ENCODE measurements around the gene DYTN. TPM values are rescaled to one million over a fixed set of nuclear protein-coding genes. Genes with fewer than 3 reads are reported as not detected.
A peak's percentile ranks its signal among the peaks of the same experiment; 100 is the strongest.

DYTN gene
- total RNA-seq, 1 donor from 2014 or later, result not detected

- intact Hi-C loops (cut with DNase I), result no loop called here
- DNase-seq (no peak), ATAC-seq (ENCODE audit: poor library complexity) (no peak)
Observed at GRCh38 chr2:206707164-206707701, 11.0 kb downstream of the DYTN start.

GRCh38 chr2:206701952-206702605 is 16.1 kb downstream of the DYTN start:
- DNase-seq, result no peak
- no peak for ATAC-seq (ENCODE audit: poor library complexity)
- intact Hi-C loops (cut with DNase I), result no loop called here

DNA sequence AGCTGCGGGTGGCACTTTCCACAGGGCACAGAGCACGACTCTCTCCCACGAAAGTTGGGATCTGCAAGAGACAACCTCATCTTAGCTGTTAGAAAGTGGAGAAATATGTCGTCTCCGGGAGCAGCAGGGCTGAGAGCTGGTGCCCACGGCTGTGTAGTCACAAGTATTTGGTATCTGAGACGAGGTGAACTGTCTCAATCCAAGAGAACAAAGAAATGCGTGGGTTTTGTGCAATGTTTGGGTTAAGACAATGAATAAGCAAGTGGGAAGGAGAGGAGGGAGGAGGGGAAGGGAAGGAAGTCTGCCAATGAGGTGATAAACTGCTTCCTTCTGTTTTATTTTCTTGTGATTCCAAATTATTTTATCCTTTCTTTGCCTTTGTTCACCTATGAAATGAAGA is 18.0 kb downstream of the DYTN start:
- intact Hi-C loops (cut with DNase I), result no loop called here

DNA sequence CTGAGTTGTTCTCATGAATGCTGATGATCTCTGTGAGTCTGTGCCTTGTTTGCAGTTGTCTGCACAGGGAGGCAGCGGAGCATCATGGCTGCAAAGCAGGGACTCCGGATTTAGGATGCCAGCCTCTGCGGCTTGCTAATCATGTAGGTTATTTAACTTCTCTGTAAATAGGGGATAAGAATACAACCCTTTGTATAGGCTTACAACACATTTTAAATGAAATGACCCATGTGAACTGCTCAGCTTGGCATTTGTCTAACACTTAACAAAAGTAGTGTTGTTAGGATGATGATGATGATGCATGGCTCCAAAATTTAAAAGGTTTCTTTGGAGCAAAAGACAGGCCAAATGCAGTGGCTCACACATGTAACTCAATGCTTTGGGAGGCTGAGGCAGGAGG is 19.4 kb downstream of the DYTN start:
- intact Hi-C loops (cut with DNase I), result loop anchor here (5.0 kb wide), 1 partner anchor 83 kb away; no protein-coding TSS in a partner anchor
- no peak for ATAC-seq (ENCODE audit: poor library complexity)
- DNase-seq, result no peak

More for the DNA sequence above, 18.0 kb downstream of the DYTN start:
- ATAC-seq (ENCODE audit: poor library complexity) (no peak), DNase-seq (no peak)

DNA sequence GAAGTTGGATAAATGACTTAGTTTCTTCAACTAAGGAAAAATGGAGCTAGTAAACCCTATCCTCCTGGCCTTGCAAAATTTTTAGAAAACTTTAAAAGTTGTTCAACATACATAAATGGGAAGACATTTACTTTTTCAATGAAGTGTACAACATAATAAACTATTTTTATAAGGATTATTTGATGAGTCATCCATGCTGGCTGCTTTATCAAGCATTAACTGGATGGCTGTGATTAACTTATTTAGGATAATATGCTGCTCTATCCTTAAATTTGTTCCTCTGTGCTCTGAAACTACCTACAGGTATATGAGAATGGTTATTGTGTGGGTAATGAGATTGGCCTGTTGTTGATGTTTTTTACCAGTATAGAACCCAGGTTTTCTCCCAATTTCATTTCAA is 21.3 kb downstream of the DYTN start:
- DNase-seq (no peak), ATAC-seq (ENCODE audit: poor library complexity) (no peak)
- intact Hi-C loops (cut with DNase I), result loop anchor here (5.0 kb wide), 1 partner anchor 85 kb away; no protein-coding TSS in a partner anchor

GRCh38 chr2:206693399-206694137 is 24.6 kb downstream of the DYTN start:
- DNase-seq, result no peak
- peak; percentile 79 for ATAC-seq (ENCODE audit: poor library complexity)
- intact Hi-C loops (cut with DNase I), result loop anchor here (5.0 kb wide), 1 partner anchor 784 kb away; no protein-coding TSS in a partner anchor

DNA sequence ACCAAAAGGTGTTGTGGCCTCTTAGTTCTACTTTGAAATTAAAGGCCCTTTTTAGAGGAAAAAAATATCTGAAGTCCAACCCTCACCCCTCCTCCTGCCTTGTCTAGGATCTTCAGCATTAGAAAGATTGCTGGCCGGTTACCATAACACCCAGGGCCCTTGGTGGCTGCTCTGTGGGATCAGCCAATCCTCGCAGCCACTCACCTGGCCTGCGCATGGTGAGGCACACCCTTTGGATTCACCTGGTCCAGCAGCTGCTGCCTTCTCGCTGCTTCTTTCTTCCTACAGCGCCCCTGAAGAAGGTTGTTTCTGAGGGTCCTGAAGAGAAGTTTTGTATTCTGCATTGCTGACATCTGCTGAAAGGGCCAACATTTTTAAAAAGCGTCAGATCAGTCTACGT is 25.2 kb downstream of the DYTN start:
- DNase-seq, result no peak
- no peak for ATAC-seq (ENCODE audit: poor library complexity)
- intact Hi-C loops (cut with DNase I), result loop anchor here (5.0 kb wide), 1 partner anchor 784 kb away; no protein-coding TSS in a partner anchor

- intact Hi-C loops (cut with DNase I), result no loop called here
- ATAC-seq (ENCODE audit: poor library complexity) (no peak), DNase-seq (no peak)
Observed at GRCh38 chr2:206688990-206689389, 29.2 kb downstream of the DYTN start.

DNA sequence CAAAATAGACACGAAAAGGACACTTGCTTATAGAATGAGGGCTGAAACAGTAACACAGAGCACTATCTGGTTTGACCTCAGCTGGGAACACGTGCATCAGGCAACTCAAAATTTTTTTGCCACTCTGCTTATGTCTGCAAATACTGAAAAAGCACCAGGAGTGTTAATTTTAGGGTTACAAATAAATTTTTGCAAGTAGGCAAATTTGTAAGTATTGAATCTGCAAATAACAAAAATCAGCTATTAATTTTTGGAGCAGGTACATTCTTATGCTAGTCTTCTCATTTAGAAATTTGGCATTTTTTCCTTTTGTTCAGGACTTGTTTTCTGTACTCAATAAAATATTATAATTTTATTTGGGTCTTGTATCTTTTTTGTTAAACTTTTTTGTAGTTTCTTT is 29.7 kb downstream of the DYTN start:
- no peak for DNase-seq
- intact Hi-C loops (cut with DNase I), result no loop called here
- ATAC-seq (ENCODE audit: poor library complexity), result no peak

DNA sequence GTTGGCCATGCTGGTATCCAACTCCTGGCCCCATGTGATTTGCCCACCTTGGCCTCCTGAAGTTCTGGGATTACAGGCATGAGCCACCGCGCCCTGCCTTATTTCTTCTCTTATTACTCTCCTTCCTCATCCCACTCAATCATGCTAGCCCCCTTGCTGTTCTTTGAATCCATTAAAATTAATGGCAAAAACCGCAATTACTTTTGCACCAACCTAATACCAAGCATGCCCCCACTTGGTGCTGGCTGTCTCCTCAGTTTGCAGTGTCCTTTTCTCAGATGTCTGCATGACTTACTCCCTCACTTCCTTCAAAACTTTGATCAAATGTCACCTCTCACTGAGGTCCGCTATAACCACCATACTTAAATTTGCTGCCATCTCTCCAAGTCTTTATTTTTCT is 34.6 kb downstream of the DYTN start:
- intact Hi-C loops (cut with DNase I), result no loop called here
- ATAC-seq (ENCODE audit: poor library complexity) (no peak), DNase-seq (no peak)

- intact Hi-C loops (cut with DNase I), result no loop called here
- DNase-seq (no peak), ATAC-seq (ENCODE audit: poor library complexity) (no peak)
Observed at GRCh38 chr2:206670531-206671319, 47.5 kb downstream of the DYTN start.

GRCh38 chr2:206665251-206665650 is 52.9 kb downstream of the DYTN start:
- ATAC-seq (ENCODE audit: poor library complexity), result no peak
- intact Hi-C loops (cut with DNase I), result no loop called here
- no peak for DNase-seq

- no peak for DNase-seq
- ATAC-seq (ENCODE audit: poor library complexity), result no peak
- intact Hi-C loops (cut with DNase I), result no loop called here
Observed at GRCh38 chr2:206657087-206657486, 61.1 kb downstream of the DYTN start.

- DNase-seq, result no peak
- no peak for ATAC-seq (ENCODE audit: poor library complexity)
- intact Hi-C loops (cut with DNase I), result no loop called here
Observed at GRCh38 chr2:206647985-206648384, 70.2 kb downstream of the DYTN start.

GRCh38 chr2:206642075-206643025 is 75.8 kb downstream of the DYTN start, which contains the start of gene FAM237A:
Gene FAM237A (plus strand): TSS chr2:206642487. CDS start chr2:206644237, 1,750 bp downstream.
- no peak for DNase-seq
- intact Hi-C loops (cut with DNase I), result no loop called here
- no peak for ATAC-seq (ENCODE audit: poor library complexity)

- ATAC-seq (ENCODE audit: poor library complexity), result no peak
- intact Hi-C loops (cut with DNase I), result no loop called here
- no peak for DNase-seq
Observed at GRCh38 chr2:206641226-206641625, 77.0 kb downstream of the DYTN start.

GRCh38 chr2:206639636-206640035 is 78.6 kb downstream of the DYTN start:
- ATAC-seq (ENCODE audit: poor library complexity) (no peak), DNase-seq (no peak)
- intact Hi-C loops (cut with DNase I), result no loop called here

DNA sequence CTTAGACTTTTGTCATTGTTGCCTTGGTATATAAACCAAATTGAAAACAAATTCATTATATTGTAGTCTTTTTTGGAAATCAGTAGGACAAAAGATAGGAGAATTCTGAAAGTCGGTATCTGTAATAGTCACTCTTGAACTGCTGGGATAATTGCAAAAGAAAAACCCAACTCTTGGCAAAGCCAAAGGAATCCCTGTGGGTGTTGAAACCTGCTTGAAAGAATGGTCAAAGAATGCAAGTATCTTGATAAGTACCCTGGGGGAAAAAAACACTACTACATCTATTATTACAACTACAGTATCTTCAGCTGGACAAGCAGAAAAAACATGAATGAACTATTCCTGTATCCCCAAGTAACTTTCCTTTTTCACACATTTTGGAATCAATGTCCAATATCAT is 83.2 kb downstream of the DYTN start:
- ATAC-seq (ENCODE audit: poor library complexity), result no peak
- DNase-seq, result no peak
- intact Hi-C loops (cut with DNase I), result no loop called here

Data from Right ventricle myocardium superior (tissue), 1 donor.